Stimulated activated CD4-positive, alpha-beta T cell treated with anti-CD3 and anti-CD28 coated beads, Interleukin-2, amount 100 ng/mL, for 4 hours (primary cell): ENCODE data around the gene ALPK3.

Experiments used
- DNase-seq: peaks from one replicate; pipeline ENCODE4 v3.0.0-alpha.2; 2020; ENCODE audit warnings: low read depth

The ALPK3 gene

GRCh38 chr15:84799511-84800187, 17.5 kb upstream of the ALPK3 start:
- DNase-seq = no peak

GRCh38 chr15:84800365-84800806, 16.8 kb upstream of the ALPK3 start:
- no peak for DNase-seq

DNA sequence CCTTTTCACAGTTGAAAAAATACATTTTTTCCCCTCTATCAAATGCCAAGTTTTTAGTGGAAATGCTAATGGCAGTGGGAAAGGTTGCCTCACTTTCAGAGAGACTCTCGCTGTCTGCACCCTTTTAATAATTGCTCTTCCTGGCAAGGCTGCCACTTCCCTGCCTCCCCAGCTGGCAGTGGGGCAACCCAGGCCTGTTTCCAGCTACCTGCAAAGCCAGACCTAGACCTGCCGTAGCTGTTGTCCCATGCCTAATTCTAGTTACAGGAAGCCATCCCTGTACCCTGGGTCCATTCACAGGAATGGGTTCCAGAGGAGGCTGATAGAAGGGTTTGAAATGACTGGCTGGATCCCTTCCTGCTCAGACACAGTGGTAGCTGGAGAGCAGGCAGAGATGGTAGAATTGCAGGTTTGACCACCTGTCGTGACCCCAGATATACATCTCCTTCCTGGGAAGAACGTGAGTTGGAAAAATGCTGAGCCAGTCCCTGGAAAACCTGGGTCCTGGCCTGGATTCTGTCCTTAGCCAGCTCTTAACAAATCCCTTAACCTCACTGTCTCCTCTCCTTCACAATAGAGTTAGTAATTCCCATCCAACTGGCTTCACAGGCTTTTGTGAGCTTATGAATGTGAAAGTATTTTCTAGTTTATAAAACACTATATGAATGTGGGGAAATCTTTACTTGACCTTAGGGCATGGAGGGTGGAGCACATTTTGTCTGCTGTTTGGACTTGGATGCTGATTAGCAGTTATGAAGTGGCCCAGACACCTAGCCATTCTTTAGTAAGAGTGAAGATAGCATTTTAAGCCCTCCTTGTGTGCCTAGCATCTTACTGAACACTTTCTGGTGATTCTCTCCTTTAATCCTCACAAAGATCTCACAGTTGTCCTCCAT, 12.9 kb upstream of the ALPK3 start:
- no peak for DNase-seq

DNA sequence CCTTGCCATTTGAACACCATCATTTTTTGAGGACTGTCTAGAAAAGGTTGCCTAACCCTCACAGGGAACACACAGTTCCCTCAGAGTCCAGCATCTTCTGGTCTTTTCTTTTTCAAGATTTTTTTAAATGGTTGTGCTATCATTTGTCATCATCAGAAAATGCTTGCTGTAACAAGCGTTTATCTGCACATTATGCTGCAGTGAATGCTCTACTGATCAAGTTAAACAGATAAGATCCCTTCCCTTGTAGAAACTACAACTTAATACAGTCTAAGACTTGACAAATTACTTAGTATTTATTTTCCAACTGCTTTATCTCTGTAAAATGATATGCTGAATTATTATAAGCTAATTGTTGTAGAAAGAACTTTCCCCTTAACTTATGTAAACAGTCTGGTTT, 11.9 kb upstream of the ALPK3 start:
- no peak for DNase-seq

DNA sequence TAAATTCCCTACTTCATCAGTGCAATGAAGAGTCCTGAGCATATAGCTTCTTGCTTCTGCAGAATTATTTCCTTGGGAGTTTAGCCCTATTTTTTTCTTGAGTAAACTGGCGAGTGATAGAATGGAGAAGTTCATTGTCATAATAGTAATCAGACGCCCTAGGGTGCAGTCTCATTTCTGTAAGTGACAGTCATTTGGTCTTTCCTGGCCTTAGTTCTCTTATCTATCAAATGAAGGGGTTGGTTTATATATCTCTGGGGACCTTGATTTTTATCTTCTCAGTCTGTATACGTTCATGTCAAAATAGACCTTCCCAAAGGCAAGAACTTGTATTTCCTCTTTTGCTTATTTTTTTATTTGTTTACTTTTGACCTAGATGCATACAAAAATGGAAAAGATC, 9.9 kb upstream of the ALPK3 start:
- DNase-seq = no peak

- DNase-seq = no peak
Observed at GRCh38 chr15:84810073-84810840, 6.9 kb upstream of the ALPK3 start.

- DNase-seq = no peak
Observed at GRCh38 chr15:84811151-84811550, 6.0 kb upstream of the ALPK3 start.

DNA sequence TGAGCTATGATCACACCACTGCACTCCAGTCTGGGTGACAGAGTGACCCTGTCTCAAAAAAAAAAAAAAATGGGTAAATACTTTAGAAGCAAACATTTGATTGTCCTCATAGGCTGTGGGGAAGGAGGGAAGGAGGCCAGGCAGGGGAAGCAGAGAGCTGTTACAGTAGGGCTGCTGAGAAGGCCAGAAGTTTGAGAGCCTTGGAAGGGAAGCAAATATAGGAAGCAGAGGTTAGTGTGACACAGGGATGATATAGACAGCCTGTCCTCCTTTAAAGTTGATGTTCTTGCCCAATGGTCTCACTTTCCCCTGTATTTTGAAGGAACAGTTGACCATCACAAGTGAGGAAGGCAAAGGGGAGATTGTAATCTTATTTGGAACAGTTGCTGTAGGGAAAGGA, 5.3 kb upstream of the ALPK3 start:
- no peak for DNase-seq

DNA sequence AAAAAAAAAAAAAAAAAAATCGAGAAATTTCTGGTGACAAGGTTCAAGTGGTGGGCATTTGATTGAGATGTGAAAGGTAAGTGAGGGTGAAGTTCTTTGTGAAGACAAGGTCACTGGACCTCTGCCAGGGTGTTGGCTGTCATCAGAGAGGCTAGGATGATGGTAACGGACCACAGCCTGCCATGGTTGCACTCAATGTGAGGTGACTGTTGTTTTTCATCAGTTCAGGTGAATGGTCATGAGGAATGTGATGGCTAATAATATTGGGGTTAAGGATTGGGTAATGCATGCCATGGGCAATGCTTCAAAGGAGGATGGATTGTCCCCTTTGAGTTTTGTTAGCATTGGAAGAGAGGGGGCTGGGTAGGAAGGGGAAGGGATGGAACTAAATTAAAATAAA, 4.3 kb upstream of the ALPK3 start:
- no peak for DNase-seq

GRCh38 chr15:84813435-84813834, 3.7 kb upstream of the ALPK3 start:
- DNase-seq = no peak

- no peak for DNase-seq
Observed at GRCh38 chr15:84813931-84814330, 3.2 kb upstream of the ALPK3 start.

GRCh38 chr15:84814916-84815315, 2.2 kb upstream of the ALPK3 start:
- DNase-seq = no peak

GRCh38 chr15:84817466-84818081, 418 bp downstream of the ALPK3 start:
- no peak for DNase-seq

GRCh38 chr15:84818261-84819131, 1.3 kb downstream of the ALPK3 start:
- DNase-seq = no peak

DNA sequence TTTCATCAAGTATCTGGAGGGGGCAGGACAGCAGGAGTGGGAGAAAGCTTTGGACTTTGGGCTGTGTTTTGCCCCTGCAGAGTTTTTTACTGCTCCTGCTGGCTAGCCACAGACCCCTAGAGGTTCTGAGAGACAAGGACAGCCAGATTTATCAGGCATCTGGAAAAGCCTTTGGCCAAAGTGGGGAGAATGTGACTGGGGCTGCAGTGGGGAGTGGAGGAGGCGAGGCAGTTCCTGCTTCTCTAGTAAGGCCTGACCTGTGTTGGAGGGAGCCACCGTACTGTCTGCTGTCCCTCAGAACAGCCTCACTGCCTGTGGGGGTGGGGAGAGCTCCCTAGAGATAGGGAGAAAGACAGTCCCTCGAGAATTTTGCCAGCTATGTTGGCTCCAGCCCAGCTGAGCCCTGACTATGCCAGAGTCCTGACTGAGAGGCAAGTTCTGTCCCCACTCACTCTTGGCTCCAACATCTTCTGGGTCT, 2.2 kb downstream of the ALPK3 start:
- DNase-seq = no peak

GRCh38 chr15:84819791-84820190, 2.6 kb downstream of the ALPK3 start:
- no peak for DNase-seq

GRCh38 chr15:84821501-84822021, 4.4 kb downstream of the ALPK3 start:
- no peak for DNase-seq

- DNase-seq = no peak
Observed at GRCh38 chr15:84822653-84823281, 5.6 kb downstream of the ALPK3 start.

DNA sequence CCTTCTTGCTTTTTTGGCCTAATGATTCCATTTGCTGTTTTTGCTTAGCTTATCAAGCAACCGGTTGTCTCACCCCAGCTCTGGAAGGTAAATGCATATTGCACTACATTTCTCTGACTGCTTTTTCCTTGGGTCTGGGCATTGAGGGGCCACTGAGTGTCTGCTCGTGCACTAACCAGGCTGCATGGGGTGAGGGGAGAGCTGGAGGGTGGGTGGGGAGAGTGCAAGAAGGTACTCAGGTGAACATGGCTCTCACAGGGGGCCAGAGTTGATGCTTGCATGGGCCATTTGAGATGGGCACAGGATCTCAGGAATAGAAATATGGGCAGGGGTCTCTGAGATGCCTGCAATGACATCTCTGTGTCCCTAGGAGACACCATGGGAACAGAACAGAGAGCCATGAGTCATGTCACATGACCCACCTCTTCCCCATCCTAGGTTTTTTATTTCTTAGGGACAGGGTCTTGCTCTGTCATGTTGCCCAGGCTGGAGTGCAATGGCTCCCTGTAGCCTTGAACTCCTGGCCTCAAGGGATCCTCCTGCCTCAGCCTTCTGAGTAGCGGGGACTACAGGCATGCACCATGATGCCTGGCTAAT, 6.2 kb downstream of the ALPK3 start:
- DNase-seq = no peak
